ENCODE data around the gene STK25.
"Not testable (repeated sequence)": the region's sequence is repeated elsewhere in the genome, so short reads cannot be mapped to it uniquely, and the experiment has no call there.

Gene STK25

DNA sequence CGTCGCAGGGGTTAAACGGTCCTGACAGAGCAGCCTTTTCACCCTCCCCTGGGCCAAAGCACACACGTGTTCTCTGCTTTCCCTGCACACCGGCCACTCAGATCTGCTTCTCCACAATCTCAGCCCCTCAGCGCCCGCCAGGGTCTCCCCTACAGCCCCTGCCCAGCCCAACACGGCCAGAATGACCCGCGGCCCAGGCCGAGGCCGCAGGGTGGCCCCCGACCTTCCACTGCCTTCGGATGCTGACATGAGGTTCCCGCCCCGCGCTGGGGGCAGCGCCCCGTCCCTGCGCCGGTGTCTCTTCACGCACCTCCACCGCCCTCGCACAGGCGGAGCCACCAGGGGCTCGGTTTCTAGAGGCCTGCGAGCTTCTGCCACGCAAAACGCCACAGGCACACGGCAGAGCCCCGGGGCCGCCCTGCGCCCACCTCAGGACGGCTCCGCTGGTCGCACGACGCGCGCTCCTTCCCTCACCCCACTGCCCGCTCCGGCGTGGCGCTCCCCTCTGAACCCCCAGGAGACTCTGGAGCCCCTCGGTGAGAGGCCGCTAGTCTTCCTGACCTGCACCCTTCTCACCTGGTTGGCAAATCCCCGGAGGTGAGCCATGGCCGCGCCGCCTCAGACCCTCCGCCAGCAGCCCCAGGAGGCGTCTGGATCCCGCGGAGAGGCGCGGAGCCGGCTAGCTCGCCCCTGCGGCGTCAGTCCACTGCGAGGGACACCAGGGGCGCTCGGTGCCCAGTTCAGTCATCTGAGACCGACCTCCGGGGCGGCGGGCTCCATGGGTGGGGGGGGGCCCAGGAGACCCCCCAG, 749 bp downstream of the STK25 start:
- peak in 1 of 2 experiments; percentile 0 for DNase-seq (ENCODE audit: low read depth in 2 of 2)

GRCh38 chr2:241506793-241507429, 1.5 kb downstream of the STK25 start:
- no peak for DNase-seq (ENCODE audit: low read depth in 2 of 2)

DNA sequence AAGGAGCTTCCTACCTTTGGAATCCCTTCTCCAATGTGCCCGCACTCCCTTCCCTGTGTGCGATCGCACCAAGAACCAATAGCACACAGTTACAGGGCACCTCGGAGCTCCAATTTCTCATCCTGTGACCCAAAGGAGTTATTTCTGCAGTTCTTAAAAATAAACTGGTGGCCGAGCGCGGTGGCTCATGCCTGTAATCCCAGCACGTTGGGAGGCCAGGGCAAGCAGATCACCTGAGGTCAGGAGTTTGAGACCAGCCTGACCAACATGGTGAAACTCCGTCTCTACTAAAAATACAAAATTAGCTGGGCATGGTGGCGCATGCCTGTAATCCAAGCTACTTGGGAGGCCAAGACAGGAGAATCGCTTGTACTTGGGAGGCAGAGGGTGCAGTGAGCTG, 2.1 kb downstream of the STK25 start:
- not testable (repeated sequence) for DNase-seq (ENCODE audit: low read depth in 2 of 2)

DNA sequence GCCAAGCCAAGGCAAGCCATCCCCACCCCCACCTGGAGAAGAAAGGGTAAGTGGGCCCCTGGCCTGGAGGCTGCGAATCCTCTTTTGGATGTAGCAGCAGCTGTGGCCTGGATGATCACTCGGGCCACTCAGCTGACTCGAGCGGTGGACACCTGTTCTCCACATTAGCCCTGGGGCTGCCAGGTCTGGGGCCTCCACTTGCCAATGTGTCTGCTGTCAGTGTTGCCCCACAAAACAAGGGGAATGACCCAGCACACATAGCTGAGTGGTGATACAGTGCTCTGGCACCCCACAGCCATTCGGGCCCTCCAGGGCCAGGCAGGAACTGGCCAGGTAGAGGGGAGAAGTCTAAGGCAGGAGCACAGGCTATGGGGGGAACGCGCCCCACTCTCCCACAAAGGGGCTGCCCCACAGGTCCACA, 2.6 kb downstream of the STK25 start:
- no peak for DNase-seq (ENCODE audit: low read depth in 2 of 2)

DNA sequence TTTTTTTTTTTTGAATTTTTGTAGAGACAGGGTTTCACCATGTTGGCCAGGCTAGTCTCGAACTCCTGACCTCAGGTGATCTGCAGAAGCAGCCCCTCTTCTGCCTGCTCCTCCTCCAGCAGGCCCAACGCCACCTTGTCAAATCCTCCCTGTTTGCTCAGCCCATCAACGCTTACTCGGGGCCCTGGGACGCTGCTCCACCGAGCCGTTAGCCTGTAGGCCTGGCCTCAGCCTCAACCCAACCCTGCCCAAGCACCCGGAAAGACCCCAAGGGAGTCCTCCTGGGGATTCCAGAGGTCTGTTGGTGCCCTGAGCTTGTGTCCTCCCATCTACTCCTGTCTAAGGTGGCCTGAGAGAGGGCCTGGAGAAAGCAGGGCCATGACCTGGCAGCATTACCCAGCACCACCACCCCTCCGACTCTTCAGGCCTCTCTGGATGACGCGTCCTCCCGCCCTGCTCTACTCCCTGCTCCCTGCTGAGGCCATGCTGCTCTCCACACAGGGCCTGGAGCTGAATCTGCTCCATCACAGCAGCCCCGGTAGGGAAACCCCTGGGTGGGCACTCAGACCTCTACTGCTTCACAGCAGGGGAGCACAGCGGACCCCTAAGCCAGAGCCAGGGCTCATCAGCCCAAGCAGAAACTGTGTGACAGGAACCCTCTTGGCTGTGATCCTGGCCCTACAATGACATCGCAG, 3.2 kb downstream of the STK25 start:
- no peak for DNase-seq (ENCODE audit: low read depth in 2 of 2)

- DNase-seq (ENCODE audit: low read depth in 2 of 2) = no peak
These were observed 4.5 kb downstream of the STK25 start for GRCh38 chr2:241503776-241504392.

- DNase-seq (ENCODE audit: low read depth in 2 of 2) = no peak
These were observed 6.1 kb downstream of the STK25 start for GRCh38 chr2:241502281-241502680.

DNA sequence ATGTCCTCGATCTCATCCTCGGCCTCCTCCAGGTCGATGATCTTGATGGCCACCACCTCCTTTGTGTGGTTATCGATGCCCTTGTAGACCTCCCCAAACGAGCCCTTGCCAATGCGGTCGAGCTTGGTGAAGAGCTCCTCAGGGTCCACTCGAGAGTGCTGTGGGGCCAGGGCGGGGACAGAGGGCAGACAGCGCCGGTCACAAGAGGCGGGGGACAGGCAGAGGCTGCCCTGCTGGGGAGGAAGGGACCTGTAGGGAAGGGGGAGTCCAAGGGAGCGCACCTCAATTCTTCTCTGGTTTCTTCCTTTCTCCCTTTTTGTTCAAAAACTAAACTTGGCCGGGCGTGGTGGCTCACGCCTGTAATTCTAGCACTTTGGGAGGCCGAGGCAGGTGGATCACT, 6.8 kb downstream of the STK25 start:
- no peak for DNase-seq (ENCODE audit: low read depth in 2 of 2)

DNA sequence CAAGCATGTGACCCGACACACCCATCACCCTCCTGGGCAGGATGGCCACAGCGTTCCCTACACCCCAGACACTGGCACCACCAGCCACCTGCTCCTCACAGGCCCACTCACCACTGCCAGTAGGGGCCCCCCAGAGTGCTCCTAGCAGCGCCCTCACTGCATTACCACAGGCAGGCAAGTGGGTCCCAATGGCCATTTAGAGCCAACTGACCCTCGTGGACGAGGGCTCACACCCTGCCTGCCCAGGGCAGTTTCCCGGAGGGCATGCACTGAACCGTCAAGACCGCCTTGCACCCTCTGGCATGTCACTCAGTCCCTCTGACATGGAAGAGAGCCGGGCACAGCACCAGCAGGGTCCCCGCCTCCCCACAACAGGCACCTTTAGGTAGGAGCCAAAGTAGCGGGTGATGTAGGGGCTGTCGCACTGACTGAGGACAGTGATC, 7.3 kb downstream of the STK25 start:
- DNase-seq (ENCODE audit: low read depth in 2 of 2) = no peak

- no peak for DNase-seq (ENCODE audit: low read depth in 2 of 2)
These were observed 7.9 kb downstream of the STK25 start for GRCh38 chr2:241500431-241500975.

- no peak for DNase-seq (ENCODE audit: low read depth in 2 of 2)
These were observed 8.4 kb downstream of the STK25 start for GRCh38 chr2:241500016-241500415.

DNA sequence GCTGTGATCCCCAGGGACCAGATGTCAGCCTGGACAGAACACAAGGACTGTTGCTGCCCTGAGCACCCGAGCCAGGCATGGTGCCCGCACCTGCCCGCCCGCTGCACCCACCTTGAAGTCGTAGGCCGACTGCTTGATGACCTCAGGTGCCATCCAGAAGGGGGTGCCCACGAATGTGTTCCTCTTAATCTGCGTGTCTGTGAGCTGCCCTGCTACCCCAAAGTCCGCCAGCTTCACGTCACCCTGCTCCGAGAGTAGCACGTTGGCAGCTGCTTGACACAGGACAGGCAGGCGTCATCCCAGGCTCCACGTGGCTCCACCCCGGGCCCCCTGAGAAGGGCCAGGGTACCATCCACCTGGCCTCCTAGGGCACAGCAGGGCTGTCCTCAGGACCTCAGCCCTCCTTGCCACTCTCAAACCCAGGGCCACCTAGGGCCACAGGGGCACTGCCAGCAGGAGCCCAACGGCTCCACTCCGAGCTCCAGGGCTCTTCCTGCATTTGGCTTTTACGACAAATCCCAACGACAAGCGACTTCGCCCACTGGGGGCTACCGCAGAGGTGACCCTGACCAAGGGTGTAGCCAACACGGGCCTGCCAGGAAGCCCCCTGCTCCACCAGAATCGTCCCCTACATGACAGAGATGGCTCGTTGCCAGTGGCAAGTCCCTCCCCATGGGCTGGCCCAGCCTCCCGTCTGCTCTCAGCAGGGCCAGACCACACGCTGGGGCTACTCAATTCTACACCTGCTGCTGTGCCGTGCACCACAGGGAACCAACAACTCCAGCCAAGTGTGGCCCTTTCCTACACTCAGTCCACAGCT, 9.0 kb downstream of the STK25 start:
- DNase-seq (ENCODE audit: low read depth in 2 of 2) = no peak

DNA sequence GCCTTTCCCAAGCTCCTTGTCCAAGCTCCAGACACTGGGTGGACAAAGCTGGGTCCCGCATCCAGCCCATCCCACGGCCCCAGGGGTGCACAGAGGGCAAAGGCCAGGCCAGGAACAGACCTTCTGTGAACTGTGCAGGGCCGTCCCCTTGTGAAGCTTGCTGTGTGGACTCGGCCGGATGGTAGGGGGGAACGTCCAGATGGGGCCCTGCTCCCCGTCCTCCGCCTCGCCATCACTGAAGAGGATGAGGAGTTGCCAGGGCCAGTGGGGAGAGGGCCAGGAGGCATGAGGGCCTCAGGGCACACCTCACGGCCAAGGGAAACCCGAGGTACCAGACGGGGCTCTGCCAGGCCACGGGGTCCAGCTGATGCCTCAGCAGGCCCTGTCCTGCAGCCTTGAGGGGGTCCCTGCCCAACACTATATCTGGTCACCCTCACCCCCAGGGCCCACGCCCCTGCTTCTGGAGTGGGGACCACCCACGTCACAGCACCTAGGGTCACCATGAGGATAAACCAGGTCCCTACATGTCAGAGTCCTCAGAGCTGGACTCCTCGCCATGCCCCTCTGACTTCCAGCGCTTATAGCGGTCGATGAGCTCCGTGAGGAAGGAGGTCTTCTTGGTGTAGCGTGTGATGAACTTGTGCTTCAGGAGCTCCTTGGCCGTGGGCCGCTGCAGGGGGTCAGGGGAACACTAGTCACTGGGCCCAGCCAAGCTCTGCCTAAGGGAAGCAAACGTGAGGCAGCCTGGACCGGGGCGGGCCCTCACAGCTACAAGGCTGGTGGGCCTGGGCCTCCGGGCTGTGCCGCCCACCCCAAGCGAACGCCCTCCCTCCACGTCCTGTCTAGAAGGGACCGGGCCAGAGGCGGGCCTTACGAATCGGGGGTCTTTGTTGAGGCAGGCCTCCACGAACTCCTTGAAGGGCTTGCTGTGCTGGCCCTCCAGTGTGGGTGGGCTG, 10.0 kb downstream of the STK25 start:
- no peak for DNase-seq (ENCODE audit: low read depth in 2 of 2)

GRCh38 chr2:241496904-241497877, 11.2 kb downstream of the STK25 start:
- DNase-seq (ENCODE audit: low read depth in 2 of 2) = no peak

- DNase-seq (ENCODE audit: low read depth in 2 of 2) = no peak
These were observed 12.2 kb downstream of the STK25 start for GRCh38 chr2:241496003-241496707.

DNA sequence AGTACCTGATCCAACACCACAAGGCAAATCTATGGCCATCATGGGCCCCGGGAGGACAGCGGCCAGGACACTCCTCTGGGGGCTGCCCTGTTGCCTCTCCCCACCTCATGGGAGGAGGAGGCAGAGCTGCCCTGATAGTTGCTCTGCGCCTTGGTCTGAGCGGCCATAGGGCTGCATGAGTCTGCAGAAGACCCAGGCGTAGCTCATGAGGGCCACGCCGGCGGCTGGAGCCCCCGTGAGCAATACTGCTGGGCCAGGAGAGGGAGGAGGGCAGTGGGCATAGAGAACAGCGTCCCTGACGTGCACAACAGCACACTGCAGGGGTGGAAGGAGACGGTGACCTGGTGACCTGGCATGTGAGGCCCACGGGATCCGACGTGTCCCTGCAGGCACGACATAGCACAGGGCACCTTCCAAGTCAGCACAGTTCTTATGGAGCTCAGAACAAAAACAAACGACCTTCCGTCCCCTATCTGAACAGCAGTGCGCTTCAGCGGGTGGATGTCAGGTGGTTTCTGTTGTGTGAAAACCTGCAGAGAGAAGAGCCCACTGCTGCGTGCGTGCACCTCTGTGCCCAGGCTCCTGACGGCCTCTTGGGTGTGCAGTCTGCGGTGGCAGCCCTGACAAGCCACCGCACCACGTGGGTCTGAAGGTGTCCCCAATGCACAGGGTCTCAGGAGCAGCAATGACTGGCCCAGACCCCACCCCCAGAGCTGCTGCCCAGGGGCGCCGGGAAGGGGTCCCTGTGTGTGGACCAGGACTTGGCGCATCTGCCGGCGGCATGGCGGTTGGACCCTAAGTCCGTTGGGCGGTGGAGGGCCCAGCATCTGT, 13.0 kb downstream of the STK25 start:
- DNase-seq (ENCODE audit: low read depth in 2 of 2) = no peak

GRCh38 chr2:241494311-241494908, 14.0 kb downstream of the STK25 start:
- no peak for DNase-seq (ENCODE audit: low read depth in 2 of 2)

Data from fibroblast of skin of left biceps (primary cell).